HUES48 (cell line): ENCODE results near the gene ATAD3A.

Source experiments
- H3K27ac ChIP-seq: one replicate; pipeline ENCODE4 v1.7.0; 2013; ENCODE audit warnings: low read depth, low read length, inconsistent platforms
- H3K27me3 ChIP-seq: 2 replicates; pipeline ENCODE4 v1.6.1; 2013; ENCODE audit warnings: mild to moderate bottlenecking, low read length; ENCODE audit not compliant: control insufficient read depth, insufficient read depth
- H3K36me3 ChIP-seq: 2 replicates; pipeline ENCODE4 v1.6.1; 2013; ENCODE audit warnings: low read length; ENCODE audit not compliant: control insufficient read depth, insufficient read depth
- H3K4me1 ChIP-seq: 2 replicates; pipeline ENCODE4 v1.6.1; 2013; ENCODE audit warnings: mild to moderate bottlenecking, low read length; ENCODE audit not compliant: control insufficient read depth, insufficient read depth
- H3K4me3 ChIP-seq: 2 replicates; pipeline ENCODE4 v1.5.1; 2013; ENCODE audit warnings: mild to moderate bottlenecking, low read depth, low read length
- H3K9ac ChIP-seq: 2 replicates; pipeline ENCODE4 v1.6.1; 2013; ENCODE audit warnings: mild to moderate bottlenecking, low read depth, low read length, moderate library complexity
- H3K9me3 ChIP-seq: 2 replicates; pipeline ENCODE4 v1.6.1; 2013; ENCODE audit warnings: low read length; ENCODE audit not compliant: control insufficient read depth, insufficient read depth

ATAD3A gene

GRCh38 chr1:1541956-1542765, 30.2 kb downstream of the ATAD3A start:
- Histone ChIP-seq H3K9me3 (no peaks in the 10 kb centered on the region), H3K4me1 (no peaks in the 10 kb centered on the region), H3K27me3 (no peaks in the 10 kb centered on the region), H3K4me3 (no peak overlapping the region), H3K36me3 (peaks cover 52% of the 10 kb centered on the region), H3K27ac (no peak overlapping the region), H3K9ac (no peak overlapping the region)

GRCh38 chr1:1542766-1543705, 31.1 kb downstream of the ATAD3A start:
- Histone ChIP-seq H3K9me3 (no peaks in the 10 kb centered on the region), H3K36me3 (peaks cover 52% of the 10 kb centered on the region), H3K4me1 (no peaks in the 10 kb centered on the region), H3K27me3 (no peaks in the 10 kb centered on the region), H3K9ac (no peak overlapping the region), H3K4me3 (no peak overlapping the region), H3K27ac (no peak overlapping the region)

- H3K27ac ChIP-seq: no peak overlapping the region
- no peaks in the 10 kb centered on the region for H3K9me3 ChIP-seq
- H3K9ac ChIP-seq: no peak overlapping the region
- H3K4me3 ChIP-seq: no peak overlapping the region
- no peaks in the 10 kb centered on the region for H3K4me1 ChIP-seq
- H3K27me3 ChIP-seq: no peaks in the 10 kb centered on the region
- peaks cover 47% of the 10 kb centered on the region for H3K36me3 ChIP-seq
Observed at GRCh38 chr1:1543706-1544099, 31.7 kb downstream of the ATAD3A start.

- Histone ChIP-seq H3K4me1 (no peaks in the 10 kb centered on the region), H3K9me3 (no peaks in the 10 kb centered on the region), H3K4me3 (no peak overlapping the region), H3K36me3 (peaks cover 48% of the 10 kb centered on the region), H3K27me3 (no peaks in the 10 kb centered on the region), H3K27ac (no peak overlapping the region), H3K9ac (no peak overlapping the region)
Observed at GRCh38 chr1:1544544-1544943, 32.6 kb downstream of the ATAD3A start.

GRCh38 chr1:1545946-1546737, 34.2 kb downstream of the ATAD3A start:
- Histone ChIP-seq H3K9me3 (no peaks in the 10 kb centered on the region), H3K4me3 (no peak overlapping the region), H3K27me3 (no peaks in the 10 kb centered on the region), H3K4me1 (no peaks in the 10 kb centered on the region), H3K9ac (no peak overlapping the region), H3K27ac (no peak overlapping the region), H3K36me3 (peaks cover 47% of the 10 kb centered on the region)

- H3K4me1 ChIP-seq: no peaks in the 10 kb centered on the region
- no peaks in the 10 kb centered on the region for H3K27me3 ChIP-seq
- peaks cover 39% of the 10 kb centered on the region for H3K36me3 ChIP-seq
- H3K9me3 ChIP-seq: no peaks in the 10 kb centered on the region
- no peak overlapping the region for H3K27ac ChIP-seq
- H3K9ac ChIP-seq: no peak overlapping the region
- H3K4me3 ChIP-seq: no peak overlapping the region
Observed at GRCh38 chr1:1547011-1547410, 35.0 kb downstream of the ATAD3A start.

GRCh38 chr1:1547476-1547875, 35.5 kb downstream of the ATAD3A start:
- H3K36me3 ChIP-seq: peaks cover 37% of the 10 kb centered on the region
- no peak overlapping the region for H3K27ac ChIP-seq
- no peak overlapping the region for H3K4me3 ChIP-seq
- no peaks in the 10 kb centered on the region for H3K4me1 ChIP-seq
- H3K9me3 ChIP-seq: no peaks in the 10 kb centered on the region
- H3K27me3 ChIP-seq: no peaks in the 10 kb centered on the region
- H3K9ac ChIP-seq: no peak overlapping the region

- no peak overlapping the region for H3K27ac ChIP-seq
- peaks cover 27% of the 10 kb centered on the region for H3K36me3 ChIP-seq
- no peaks in the 10 kb centered on the region for H3K27me3 ChIP-seq
- H3K9ac ChIP-seq: no peak overlapping the region
- no peaks in the 10 kb centered on the region for H3K9me3 ChIP-seq
- no peaks in the 10 kb centered on the region for H3K4me1 ChIP-seq
- H3K4me3 ChIP-seq: no peak overlapping the region
Observed at GRCh38 chr1:1548591-1548990, 36.6 kb downstream of the ATAD3A start.

- Histone ChIP-seq H3K9ac (no peak overlapping the region), H3K36me3 (peaks cover 18% of the 10 kb centered on the region), H3K4me3 (no peak overlapping the region), H3K9me3 (no peaks in the 10 kb centered on the region), H3K4me1 (no peaks in the 10 kb centered on the region), H3K27ac (no peak overlapping the region), H3K27me3 (no peaks in the 10 kb centered on the region)
Observed at GRCh38 chr1:1550087-1550486, 38.1 kb downstream of the ATAD3A start.

- no peak overlapping the region for H3K27ac ChIP-seq
- peaks cover 15% of the 10 kb centered on the region for H3K36me3 ChIP-seq
- H3K4me1 ChIP-seq: no peaks in the 10 kb centered on the region
- no peak overlapping the region for H3K4me3 ChIP-seq
- no peaks in the 10 kb centered on the region for H3K9me3 ChIP-seq
- no peak overlapping the region for H3K9ac ChIP-seq
- no peaks in the 10 kb centered on the region for H3K27me3 ChIP-seq
Observed at GRCh38 chr1:1550591-1551432, 38.9 kb downstream of the ATAD3A start.
